Mucosa of descending colon (tissue), 3 donors: ENCODE data around the gene BAIAP2. TPM values are rescaled to one million over a fixed set of nuclear protein-coding genes. Genes with fewer than 3 reads are reported as not detected.

Experiments used
- ATAC-seq: fragments of 200-7000 bp; cut with Tn5 transposase; one replicate; pipeline ENCODE4 v1.9.1; 2020; ENCODE audit warnings: mild to moderate bottlenecking, moderate library complexity
- DNase-seq, 3 donors: peaks; one replicate each; pipeline ENCODE4 v3.0.0-alpha.2; 2020
- H3K36me3 ChIP-seq: fragments of 200-600 bp; one replicate; pipeline ENCODE4 v1.8.0; 2021; ENCODE audit warnings: low read depth, mild to moderate bottlenecking
- H3K4me1 ChIP-seq: fragments of 200-600 bp; one replicate; pipeline ENCODE4 v1.8.0; 2021; ENCODE audit warnings: low read depth, mild to moderate bottlenecking
- H3K4me3 ChIP-seq: fragments of 200-600 bp; one replicate; pipeline ENCODE4 v1.8.0; 2021; ENCODE audit warnings: mild to moderate bottlenecking
- H3K9me3 ChIP-seq: fragments of 200-600 bp; one replicate; pipeline ENCODE4 v1.8.0; 2021; ENCODE audit warnings: mild to moderate bottlenecking
- intact Hi-C, 2 donors: fragments of 100-400 bp; cut with DNase I in 1 of 2; cut with micrococcal nuclease in 1 of 2; formaldehyde crosslinking; loops; one replicate each; pipeline versions ENCODE4 v1.11.0 to v1.11.1; 2022; cut with DNase I, micrococcal nuclease
- microRNA-seq: library from miRNA; unstranded; fragments of <30 nt; microRNA quantifications from one replicate; pipeline ENCODE4, GENCODE V29; 2019
- total RNA-seq, 3 donors: library from RNA; stranded (reverse); fragmentation: NEBNext Ultra II Directional in 2 of 3; extraction: Animal tissue kit (Norgen Biotek cat#: 25700) in 2 of 3; gene quantifications; one replicate each; pipeline versions ENCODE4 v1.2.1 to v1.2.4, GENCODE V29; 2021 to 2023
- TF ChIP-seq, protein P1 (sequence below): fragments of 200-600 bp; IDR thresholded peaks from one replicate; pipeline ENCODE4 v1.8.0; 2022; ENCODE audit warnings: antibody characterized with exemption, mild to moderate bottlenecking
- donor health status: DM: no; HTN: no; CAD: no; lungs with moderate emphysema.
- donor health status: DM: no; HTN: no; CAD: no.
- donor health status: DM: no; HTN: yes; CAD: no.

BAIAP2 gene
- total RNA-seq, 3 donors from 2014 or later: 11.6 to 76.7 (median 19.4) TPM

- Histone ChIP-seq H3K9me3 (no peaks in the 10 kb centered on the region), H3K4me3 (no peak within 1 kb of the TSS), H3K4me1 (no peaks in the 10 kb centered on the region), H3K36me3 (no peaks in the 10 kb centered on the region)
- no peak for ATAC-seq
- intact Hi-C loops: no loop called here
- DNase-seq: no peak
- TF ChIP-seq, protein P1, sequence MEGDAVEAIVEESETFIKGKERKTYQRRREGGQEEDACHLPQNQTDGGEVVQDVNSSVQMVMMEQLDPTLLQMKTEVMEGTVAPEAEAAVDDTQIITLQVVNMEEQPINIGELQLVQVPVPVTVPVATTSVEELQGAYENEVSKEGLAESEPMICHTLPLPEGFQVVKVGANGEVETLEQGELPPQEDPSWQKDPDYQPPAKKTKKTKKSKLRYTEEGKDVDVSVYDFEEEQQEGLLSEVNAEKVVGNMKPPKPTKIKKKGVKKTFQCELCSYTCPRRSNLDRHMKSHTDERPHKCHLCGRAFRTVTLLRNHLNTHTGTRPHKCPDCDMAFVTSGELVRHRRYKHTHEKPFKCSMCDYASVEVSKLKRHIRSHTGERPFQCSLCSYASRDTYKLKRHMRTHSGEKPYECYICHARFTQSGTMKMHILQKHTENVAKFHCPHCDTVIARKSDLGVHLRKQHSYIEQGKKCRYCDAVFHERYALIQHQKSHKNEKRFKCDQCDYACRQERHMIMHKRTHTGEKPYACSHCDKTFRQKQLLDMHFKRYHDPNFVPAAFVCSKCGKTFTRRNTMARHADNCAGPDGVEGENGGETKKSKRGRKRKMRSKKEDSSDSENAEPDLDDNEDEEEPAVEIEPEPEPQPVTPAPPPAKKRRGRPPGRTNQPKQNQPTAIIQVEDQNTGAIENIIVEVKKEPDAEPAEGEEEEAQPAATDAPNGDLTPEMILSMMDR: no peak
Measured at GRCh38 chr17:81166033-81166492, 131.1 kb downstream of the BAIAP2 start, which contains the start of gene AATK. TSS of gene AATK (minus strand) at chr17:81166221. CDS start at chr17:81165992, 229 bp downstream.

Small RNA genes lying within 50 kb of the gene (microRNA-seq; reads per million reads assigned to microRNA genes)
- gene MIR1250: not detected
- not detected for gene MIR3065
- not detected for gene MIR338
- not detected for gene MIR657

Other genes starting within 250 kb of the BAIAP2 start
- gene CHMP6, start 43.3 kb upstream of the BAIAP2 start, total RNA-seq: 10 to 100 TPM; 35.1 to 43.9 (median 35.4) TPM
- gene PVALEF, start 130.4 kb downstream of the BAIAP2 start, total RNA-seq: not detected
- 10 to 100 TPM in 2 of 3 donors, 1 to 10 TPM in 1; 9.9 to 23.8 (median 15.6) TPM for gene AATK, start 131.1 kb downstream of the BAIAP2 start, total RNA-seq
- 1 to 10 TPM; 5.7 to 9.3 (median 8.7) TPM for gene CEP131, start 187.8 kb downstream of the BAIAP2 start, total RNA-seq
- gene TEPSIN, start 203.9 kb downstream of the BAIAP2 start, total RNA-seq: 10 to 100 TPM; 37.4 to 60.2 (median 50.0) TPM
- 10 to 100 TPM; 24.5 to 31.6 (median 31.2) TPM for gene NDUFAF8, start 204.2 kb downstream of the BAIAP2 start, total RNA-seq